Left lung (tissue), 10 donors: ENCODE results near the gene GRB2. TPM values are rescaled to one million over a fixed set of nuclear protein-coding genes. Genes with fewer than 3 reads are reported as not detected.

Experiments used
- ATAC-seq: fragments of 200-7000 bp; cut with Tn5 transposase; one replicate; pipeline ENCODE4 v1.9.1; 2020; ENCODE audit warnings: moderate library complexity
- DNase-seq, 4 donors: peaks; one replicate each; pipeline ENCODE4 v3.0.0-alpha.2; 2013 to 2020
- H3K27ac ChIP-seq, 2 donors: fragments of 200-600 bp; sonication (generic) in 1 of 2; one replicate each; pipeline versions ENCODE4 v1.5.0 to v1.8.0; 2020 to 2021
- H3K27me3 ChIP-seq, 2 donors: fragments of 200-600 bp; sonication (generic) in 1 of 2; one replicate each; pipeline versions ENCODE4 v1.5.0 to v1.8.0; 2020 to 2021
- H3K36me3 ChIP-seq, 2 donors: fragments of 200-600 bp; sonication (generic) in 1 of 2; one replicate each; pipeline versions ENCODE4 v1.5.0 to v1.8.0; 2020 to 2021
- H3K4me1 ChIP-seq, 2 donors: fragments of 200-600 bp; one replicate each; pipeline ENCODE4 v1.8.0; 2021
- H3K4me3 ChIP-seq, 2 donors: fragments of 200-600 bp; sonication (generic) in 1 of 2; one replicate each; pipeline versions ENCODE4 v1.5.0 to v1.8.0; 2020 to 2021; ENCODE audit warnings: mild to moderate bottlenecking in 1 of 2
- H3K9me3 ChIP-seq, 2 donors: fragments of 200-600 bp; sonication (generic) in 1 of 2; one replicate each; pipeline versions ENCODE4 v1.5.0 to v1.8.0; 2020 to 2021
- intact Hi-C, 2 donors: fragments of 100-400 bp; cut with DNase I; formaldehyde crosslinking; loops; one replicate each; pipeline versions ENCODE4 v1.11.2 to v1.14.2; 2022
- polyA plus RNA-seq, 6 donors: library from polyadenylated mRNA; unstranded; fragments of 120-200 nt; gene quantifications; one replicate each; pipeline ENCODE4 v1.2.1, GENCODE V29; 2013; ENCODE audit not compliant: insufficient read length in 6 of 6
- total RNA-seq, 2 donors: library from RNA; stranded (reverse); fragmentation: NEBNext Ultra II Directional; extraction: Animal tissue kit (Norgen Biotek cat#: 25700); gene quantifications; one replicate each; pipeline ENCODE4 v1.2.1, GENCODE V29; 2021
- TF ChIP-seq, protein P1 (sequence below), 2 donors: fragments of 200-600 bp; sonication (generic) in 1 of 2; IDR thresholded peaks; one replicate each; pipeline versions ENCODE4 v1.5.0 to v1.8.0; 2021; ENCODE audit warnings: antibody characterized with exemption in 2 of 2
- donor health status: DM: no; HTN: yes; CAD: no.
- donor health status: DM: no; HTN: no; CAD: no.

Gene GRB2
- total and polyA plus RNA-seq, 8 donors, result 81.8 to 214 (median 83.3) TPM

DNA sequence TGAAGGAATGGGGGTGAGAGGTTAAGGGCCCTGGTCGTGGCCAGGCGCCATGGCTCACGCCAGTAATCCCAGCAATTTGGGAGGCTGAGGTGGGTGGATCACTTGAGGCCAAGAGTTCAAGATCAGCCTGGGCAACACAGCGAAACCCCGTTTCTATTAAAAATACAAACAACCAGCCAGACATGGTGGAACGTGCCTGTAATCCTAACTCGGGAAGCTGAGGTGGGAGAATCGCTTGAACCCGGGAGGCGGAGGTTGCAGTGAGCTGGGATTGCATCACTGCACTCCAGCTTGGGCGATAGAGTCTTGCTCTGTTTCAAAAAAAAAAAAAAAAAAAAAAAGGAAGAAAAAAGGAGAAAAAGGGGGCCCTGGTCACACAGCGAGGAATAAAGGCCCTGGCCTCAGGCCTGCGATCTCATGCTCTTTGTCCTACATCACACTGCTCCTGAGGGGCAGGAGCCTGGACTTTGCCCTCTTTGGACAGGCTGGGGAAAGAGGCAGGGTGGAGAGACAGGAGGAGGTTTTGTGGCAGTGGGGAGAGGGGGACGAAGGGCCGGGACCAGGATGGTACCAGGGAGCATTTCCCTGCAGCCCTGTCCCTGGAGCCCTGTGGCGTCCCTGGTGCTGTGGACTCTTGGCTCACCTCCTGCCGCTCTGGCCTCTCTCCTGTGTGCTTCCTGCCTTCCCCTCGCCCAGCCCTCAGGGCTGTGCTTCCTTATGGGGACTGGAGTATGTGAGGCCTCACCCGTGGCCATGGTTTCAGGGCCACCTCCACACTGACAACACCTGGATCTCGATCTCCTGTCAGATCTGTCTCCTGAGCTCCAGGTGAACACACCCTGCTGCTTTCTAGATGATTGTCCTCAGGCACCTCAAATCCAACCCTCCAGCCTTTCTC is 96.5 kb downstream of the GRB2 start:
- no peak overlapping the region for H3K4me3 ChIP-seq
- peak overlapping the region; percentile 48 to 87 for H3K27ac ChIP-seq
- no peaks in the 10 kb centered on the region for H3K9me3 ChIP-seq
- DNase-seq, result peak in 2 of 4 donors; percentile 54 to 83
- peaks cover 0 to 75% of the 10 kb centered on the region in 2 donors for H3K4me1 ChIP-seq
- no peaks in the 10 kb centered on the region for H3K36me3 ChIP-seq
- intact Hi-C loops, result no loop called here
- peak; percentile 61 for ATAC-seq
- H3K27me3 ChIP-seq, result no peaks in the 10 kb centered on the region
- TF ChIP-seq, protein P1, sequence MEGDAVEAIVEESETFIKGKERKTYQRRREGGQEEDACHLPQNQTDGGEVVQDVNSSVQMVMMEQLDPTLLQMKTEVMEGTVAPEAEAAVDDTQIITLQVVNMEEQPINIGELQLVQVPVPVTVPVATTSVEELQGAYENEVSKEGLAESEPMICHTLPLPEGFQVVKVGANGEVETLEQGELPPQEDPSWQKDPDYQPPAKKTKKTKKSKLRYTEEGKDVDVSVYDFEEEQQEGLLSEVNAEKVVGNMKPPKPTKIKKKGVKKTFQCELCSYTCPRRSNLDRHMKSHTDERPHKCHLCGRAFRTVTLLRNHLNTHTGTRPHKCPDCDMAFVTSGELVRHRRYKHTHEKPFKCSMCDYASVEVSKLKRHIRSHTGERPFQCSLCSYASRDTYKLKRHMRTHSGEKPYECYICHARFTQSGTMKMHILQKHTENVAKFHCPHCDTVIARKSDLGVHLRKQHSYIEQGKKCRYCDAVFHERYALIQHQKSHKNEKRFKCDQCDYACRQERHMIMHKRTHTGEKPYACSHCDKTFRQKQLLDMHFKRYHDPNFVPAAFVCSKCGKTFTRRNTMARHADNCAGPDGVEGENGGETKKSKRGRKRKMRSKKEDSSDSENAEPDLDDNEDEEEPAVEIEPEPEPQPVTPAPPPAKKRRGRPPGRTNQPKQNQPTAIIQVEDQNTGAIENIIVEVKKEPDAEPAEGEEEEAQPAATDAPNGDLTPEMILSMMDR (IDR thresholded peaks at IDR 0.05), result no peak

DNA sequence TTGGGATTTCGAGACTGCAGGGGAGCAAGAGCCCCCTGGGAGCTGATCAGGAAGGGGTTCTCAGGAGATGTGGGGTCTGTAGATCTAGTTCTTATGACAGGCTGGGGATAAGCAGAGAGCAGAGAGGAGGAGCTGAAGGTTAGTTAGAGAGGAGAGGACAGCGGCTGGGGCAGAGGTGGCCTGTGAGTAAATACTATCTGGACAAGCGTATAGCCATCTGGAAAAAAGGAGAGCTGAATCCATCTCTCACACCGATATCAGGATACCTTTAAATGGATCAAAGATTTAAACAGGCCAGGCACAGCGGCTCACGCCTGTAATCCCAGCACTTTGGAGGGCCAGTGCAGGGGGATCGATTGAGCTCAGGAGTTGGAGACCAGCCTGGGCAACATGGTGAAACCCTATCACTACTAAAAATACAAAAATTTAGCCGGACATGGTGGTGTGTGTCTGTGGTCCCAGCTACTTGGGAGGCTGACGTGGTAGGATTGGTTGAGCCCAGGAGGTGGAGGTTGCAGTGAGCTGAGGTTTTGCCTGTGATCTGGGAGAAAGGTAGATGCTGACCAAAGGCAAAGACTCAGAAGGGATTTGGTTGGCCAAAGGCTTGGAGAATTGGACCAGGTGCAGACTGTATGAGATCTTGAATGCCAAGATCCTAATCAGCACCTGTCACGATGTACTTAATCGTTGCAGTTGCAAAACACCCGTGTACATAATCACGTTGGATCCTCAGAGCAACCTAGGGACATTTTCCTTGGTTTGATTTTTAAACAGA is 97.3 kb downstream of the GRB2 start:
- Histone ChIP-seq H3K9me3 (no peaks in the 10 kb centered on the region), H3K27ac (peak overlapping the region; percentile 44 to 87), H3K36me3 (no peaks in the 10 kb centered on the region), H3K27me3 (no peaks in the 10 kb centered on the region), H3K4me3 (no peak overlapping the region), H3K4me1 (peaks cover 0 to 66% of the 10 kb centered on the region in 2 donors)
- intact Hi-C loops, result no loop called here
- TF ChIP-seq, protein P1 (IDR thresholded peaks at IDR 0.05), result no peak
- no peak for ATAC-seq
- DNase-seq, result no peak

DNA sequence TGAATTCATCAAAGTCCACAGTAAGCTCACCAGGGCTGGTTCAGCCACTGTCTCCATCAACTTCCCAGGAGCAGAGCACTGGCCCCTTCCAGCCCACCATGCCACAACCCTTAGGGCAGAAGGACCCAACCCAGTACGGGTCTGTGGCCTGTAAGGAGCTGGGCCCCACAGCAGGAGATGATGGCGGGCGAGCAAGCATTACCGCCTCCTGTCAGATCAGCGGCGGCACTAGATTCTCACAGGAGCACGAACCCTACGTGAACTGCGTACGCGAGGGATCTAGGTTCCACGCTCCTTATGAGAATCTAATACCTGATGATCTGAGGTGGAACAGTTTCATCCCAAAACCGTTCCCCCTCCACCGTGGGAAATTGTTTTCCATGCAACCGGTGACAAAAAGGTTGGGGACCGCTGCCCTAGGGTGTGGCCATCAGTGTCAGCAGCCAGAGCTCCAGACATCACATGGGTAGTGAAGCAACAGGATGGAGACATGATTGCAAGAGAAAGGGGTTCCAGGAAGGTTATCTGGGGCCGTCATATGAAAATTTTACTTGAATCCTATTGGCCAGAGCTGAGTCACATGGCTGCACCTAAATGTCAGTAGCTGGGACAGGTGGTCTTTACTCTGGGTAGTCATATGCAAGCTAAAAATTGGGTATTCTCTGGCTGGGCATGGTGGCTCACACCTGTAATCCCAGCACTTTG is 103.8 kb downstream of the GRB2 start:
- peak; percentile 50 for ATAC-seq
- H3K9me3 ChIP-seq, result no peaks in the 10 kb centered on the region
- no peak for DNase-seq
- no peaks in the 10 kb centered on the region for H3K27me3 ChIP-seq
- peak overlapping the region in 1 of 2 donors; percentile 64 for H3K27ac ChIP-seq
- intact Hi-C loops, result no loop called here
- no peak overlapping the region for H3K4me3 ChIP-seq
- no peaks in the 10 kb centered on the region for H3K36me3 ChIP-seq
- peaks cover 0 to 53% of the 10 kb centered on the region in 2 donors for H3K4me1 ChIP-seq
- TF ChIP-seq, protein P1 (IDR thresholded peaks at IDR 0.05), result no peak

- TF ChIP-seq, protein P1 (IDR thresholded peaks at IDR 0.05), result no peak
- Histone ChIP-seq H3K9me3 (no peaks in the 10 kb centered on the region), H3K4me3 (no peak overlapping the region), H3K27ac (peak overlapping the region in 1 of 2 donors; percentile 64), H3K4me1 (peaks cover 0 to 53% of the 10 kb centered on the region in 2 donors), H3K36me3 (no peaks in the 10 kb centered on the region), H3K27me3 (no peaks in the 10 kb centered on the region)
- intact Hi-C loops, result no loop called here
- no peak for DNase-seq
- ATAC-seq, result peak; percentile 58
Observed at GRCh38 chr17:75301049-75301448, 104.4 kb downstream of the GRB2 start.
